ENCODE results near the gene FLNC.

GRCh38 chr7:128890306-128891109 lies 60.3 kb downstream of the FLNC start:
- no peak for TF ChIP-seq CTCF (IDR thresholded peaks at IDR 0.05 in 8 of 11, conservative IDR thresholded peaks at IDR 0.05 in 3 of 11)
- TF ChIP-seq POLR2AphosphoS5 (IDR thresholded peaks at IDR 0.05) = no peak
